H1 (cell line): ENCODE measurements around the gene BCAR1. TPM values are rescaled to one million over a fixed set of nuclear protein-coding genes. Genes with fewer than 3 reads are reported as not detected.
A peak's percentile ranks its signal among the peaks of the same experiment; 100 is the strongest.

Source experiments
- CTCF ChIA-PET: fragments of 300-600 bp; sonication (Branson Sonifier 250); formaldehyde crosslinking; loops from one replicate; lab custom pipeline; 2021; ENCODE audit not compliant: partially characterized antibody; lab: Charles Lee
- POLR2A ChIA-PET: fragments of 300-600 bp; sonication (Branson Sonifier 250); formaldehyde crosslinking; loops from one replicate; lab custom pipeline; 2021; ENCODE audit warnings: inconsistent platforms; ENCODE audit not compliant: partially characterized antibody; lab: Charles Lee
- DNase-seq, 2 experiments: peaks; one replicate each; pipeline versions ENCODE4 v3.0.0 to v3.0.0-alpha.2; 2010 to 2022; ENCODE audit warnings: low spot score in 2 of 2, low read depth in 1 of 2, mixed read lengths in 1 of 2
- FAIRE-seq: peaks from 2 replicates; lab custom pipeline; 2011; peaks lifted over from hg19 to GRCh38; lab: Jason Lieb, UNC
- H2AFZ ChIP-seq: 2 replicates; pipeline ENCODE4 v1.8.1; 2012; ENCODE audit warnings: low read length, inconsistent platforms
- H2AK5ac ChIP-seq: 2 replicates; pipeline ENCODE4 v1.6.1; 2013; ENCODE audit warnings: low read depth, low read length
- H2BK120ac ChIP-seq: replicated peaks from 2 replicates; pipeline ENCODE3; 2013; ENCODE audit warnings: low read depth, low read length, inconsistent platforms
- H2BK12ac ChIP-seq: 2 replicates; pipeline ENCODE4 v1.6.1; 2013; ENCODE audit warnings: low read depth, low read length
- H2BK15ac ChIP-seq: 2 replicates; pipeline ENCODE4 v1.6.1; 2013; ENCODE audit warnings: low read length
- H2BK20ac ChIP-seq: 2 replicates; pipeline ENCODE4 v1.6.1; 2013; ENCODE audit warnings: low read length
- H2BK5ac ChIP-seq: 2 replicates; pipeline ENCODE4 v1.6.1; 2013; ENCODE audit warnings: low read depth, low read length
- H3K14ac ChIP-seq: 2 replicates; pipeline ENCODE4 v1.6.1; 2013; ENCODE audit warnings: inconsistent platforms; ENCODE audit not compliant: insufficient read length
- H3K18ac ChIP-seq: 2 replicates; pipeline ENCODE4 v1.6.1; 2013; ENCODE audit warnings: low read length; ENCODE audit errors: extremely low read depth
- H3K23ac ChIP-seq: 2 replicates; pipeline ENCODE4 v1.6.1; 2013; ENCODE audit warnings: inconsistent platforms; ENCODE audit not compliant: insufficient read length
- H3K23me2 ChIP-seq: 2 replicates; pipeline ENCODE4 v1.6.1; 2013; ENCODE audit warnings: low read depth, low read length
- H3K27ac ChIP-seq: 2 replicates; pipeline ENCODE4 v1.6.1; 2011; ENCODE audit warnings: low read depth, low read length, inconsistent platforms
- H3K27me3 ChIP-seq, 4 experiments: replicated peaks in 1 of 4; 1 replicate in 1 of 4; 2 replicates in 3 of 4; pipeline versions ENCODE4 v1.6.1 to v1.8.1; 2011 to 2013; ENCODE audit warnings: low read length in 3 of 4, mild to moderate bottlenecking in 3 of 4, inconsistent platforms in 2 of 4, mixed read lengths in 2 of 4, moderate library complexity in 1 of 4; ENCODE audit not compliant: control insufficient read depth in 3 of 4, insufficient read depth in 3 of 4; ENCODE audit errors: extremely low read depth in 1 of 4
- H3K36me3 ChIP-seq, 4 experiments: 2 replicates each; pipeline versions ENCODE4 v1.6.1 to v1.8.1; 2011 to 2013; ENCODE audit warnings: mild to moderate bottlenecking in 4 of 4, low read length in 3 of 4, moderate library complexity in 2 of 4, control low read depth in 1 of 4, inconsistent platforms in 1 of 4; ENCODE audit not compliant: insufficient read depth in 4 of 4, control insufficient read depth in 2 of 4
- H3K4ac ChIP-seq: replicated peaks from 2 replicates; pipeline ENCODE3; 2013; ENCODE audit warnings: low read length, low read depth, mixed read lengths, inconsistent platforms; ENCODE audit not compliant: insufficient read length
- H3K4me1 ChIP-seq, 4 experiments: replicated peaks in 1 of 4; 1 replicate in 1 of 4; 2 replicates in 3 of 4; pipeline versions ENCODE4 v1.6.1 to v1.8.1; 2011 to 2013; ENCODE audit warnings: low read length in 3 of 4, inconsistent platforms in 2 of 4, mixed read lengths in 1 of 4; ENCODE audit not compliant: insufficient read depth in 4 of 4, control insufficient read depth in 3 of 4
- H3K4me2 ChIP-seq, 2 experiments: 2 replicates each; pipeline versions ENCODE4 v1.6.1 to v1.8.1; 2011 to 2013; ENCODE audit warnings: low read depth in 2 of 2, low read length in 2 of 2, control low read depth in 1 of 2, inconsistent platforms in 1 of 2, mild to moderate bottlenecking in 1 of 2; ENCODE audit not compliant: insufficient read depth in 1 of 2
- H3K4me3 ChIP-seq, 4 experiments: fragments of 200-600, 300-600 bp in 1 of 4; sonication (generic), shearing (Covaris generic), sonication (Bioruptor Twin) in 1 of 4; 2 replicates each; pipeline versions ENCODE4 v1.5.1 to v1.8.1; 2011 to 2016; ENCODE audit warnings: low read length in 4 of 4, low read depth in 3 of 4, control low read depth in 2 of 4, inconsistent platforms in 2 of 4, mild to moderate bottlenecking in 2 of 4, mixed read lengths in 1 of 4, moderate library complexity in 1 of 4; ENCODE audit not compliant: insufficient read depth in 2 of 4; ENCODE audit errors: extremely low read depth in 1 of 4
- H3K56ac ChIP-seq: replicated peaks from 2 replicates; pipeline ENCODE3; 2013; ENCODE audit warnings: low read depth, mild to moderate bottlenecking, mixed read lengths, low read length, inconsistent platforms; ENCODE audit not compliant: insufficient read length
- H3K79me1 ChIP-seq: 2 replicates; pipeline ENCODE4 v1.6.1; 2013; ENCODE audit warnings: low read depth, low read length, control low read depth
- H3K79me2 ChIP-seq, 2 experiments: 2 replicates each; pipeline versions ENCODE4 v1.6.1 to v1.8.1; 2012 to 2013; ENCODE audit warnings: low read length in 2 of 2, mild to moderate bottlenecking in 2 of 2, inconsistent platforms in 1 of 2; ENCODE audit not compliant: insufficient read depth in 2 of 2, control insufficient read depth in 1 of 2
- H3K9ac ChIP-seq, 4 experiments: replicated peaks in 1 of 4; 1 replicate in 1 of 4; 2 replicates in 3 of 4; pipeline versions ENCODE4 v1.6.1 to v1.8.1; 2011 to 2013; ENCODE audit warnings: low read depth in 3 of 4, low read length in 3 of 4, control low read depth in 2 of 4, mild to moderate bottlenecking in 2 of 4, moderate library complexity in 2 of 4, inconsistent platforms in 1 of 4; ENCODE audit errors: extremely low read depth in 1 of 4
- H3K9me3 ChIP-seq, 2 experiments: 2 replicates each; pipeline versions ENCODE4 v1.6.1 to v1.8.1; 2012 to 2013; ENCODE audit warnings: mild to moderate bottlenecking in 2 of 2, moderate library complexity in 2 of 2, control low read depth in 1 of 2, inconsistent platforms in 1 of 2, low read depth in 1 of 2, low read length in 1 of 2, mixed read lengths in 1 of 2; ENCODE audit not compliant: insufficient read depth in 2 of 2
- H4K20me1 ChIP-seq, 2 experiments: replicated peaks in 1 of 2; 2 replicates each; pipeline versions ENCODE3 to v1.8.1; 2011 to 2013; ENCODE audit warnings: inconsistent platforms in 2 of 2, low read length in 2 of 2, mild to moderate bottlenecking in 1 of 2; ENCODE audit not compliant: insufficient read depth in 2 of 2, control insufficient read depth in 1 of 2
- H4K5ac ChIP-seq: 2 replicates; pipeline ENCODE4 v1.6.1; 2013; ENCODE audit warnings: low read length, low read depth, mixed read lengths, inconsistent platforms; ENCODE audit not compliant: insufficient read length
- H4K8ac ChIP-seq: 2 replicates; pipeline ENCODE4 v1.8.0; 2013; ENCODE audit warnings: mild to moderate bottlenecking, moderate library complexity, low read length, inconsistent platforms; ENCODE audit not compliant: insufficient read depth; ENCODE audit errors: extremely low read depth
- H4K91ac ChIP-seq: replicated peaks from 2 replicates; pipeline ENCODE3; 2013; ENCODE audit warnings: low read length, mixed read lengths, inconsistent platforms; ENCODE audit not compliant: insufficient read length
- BACH1 ChIP-seq: IDR thresholded peaks from 2 replicates; pipeline ENCODE4 v1.6.1; 2012; ENCODE audit warnings: low read length, improper control_type of control experiment
- CBX8 ChIP-seq: fragments of 300-800, 300-1000 bp; sonication (generic); IDR thresholded peaks from 2 replicates; pipeline ENCODE4 v1.7.1; 2016; ENCODE audit warnings: low read depth, low read length, borderline replicate concordance
- CHD2 ChIP-seq: IDR thresholded peaks from 2 replicates; pipeline ENCODE4 v1.6.1; 2012; ENCODE audit warnings: low read length, improper control_type of control experiment
- CREB1 ChIP-seq: IDR thresholded peaks from 2 replicates; pipeline ENCODE4 v1.6.1; 2012; ENCODE audit warnings: inconsistent platforms
- CTCF ChIP-seq, 3 experiments: IDR thresholded peaks; 1 replicate in 2 of 3; 2 replicates in 1 of 3; pipeline versions ENCODE4 v1.5.1 to v1.6.1; 2011; ENCODE audit warnings: low read length in 3 of 3, mild to moderate bottlenecking in 3 of 3, inconsistent platforms in 2 of 3, low read depth in 1 of 3, moderate library complexity in 1 of 3; ENCODE audit not compliant: insufficient read depth in 1 of 3; ENCODE audit errors: control extremely low read depth in 1 of 3
- EGR1 ChIP-seq: IDR thresholded peaks from 2 replicates; pipeline ENCODE4 v1.6.1; 2011; ENCODE audit warnings: low read depth, low read length, borderline replicate concordance
- HDAC6 ChIP-seq: IDR thresholded peaks from one replicate; pipeline ENCODE4 v1.7.1; 2012; ENCODE audit warnings: low read depth, mild to moderate bottlenecking, inconsistent platforms, low read length, moderate library complexity
- POU5F1 ChIP-seq: IDR thresholded peaks from 2 replicates; pipeline ENCODE4 v1.6.1; 2011; ENCODE audit warnings: low read depth, mild to moderate bottlenecking, low read length, moderate library complexity
- WGBS, 2 experiments: shearing (Covaris generic) in 1 of 2; methylation state at CpG; one replicate each; pipeline versions ENCODE4 v1.1.6 to v1.1.7; 2013 to 2015; ENCODE audit warnings: low lambda C conversion rate in 2 of 2, mixed read lengths in 2 of 2, inconsistent platforms in 1 of 2, low coverage in 1 of 2, missing lambda C conversion rate in 1 of 2; ENCODE audit not compliant: insufficient replicate concordance in 2 of 2, insufficient coverage in 1 of 2, insufficient read length in 1 of 2; ENCODE audit errors: extremely low coverage in 1 of 2, missing lambda C conversion rate in 1 of 2; 5-methylcytosine and 5-hydroxymethylcytosine counted together
- polyA plus RNA-seq, 7 experiments: library from polyadenylated mRNA; depleted of rRNA in 3 of 7; stranded (reverse) in 5 of 7; unstranded in 2 of 7; fragments of >200 nt in 5 of 7; fragments of 200-250 nt in 2 of 7; gene quantifications; 1 replicate in 5 of 7; 2 replicates in 1 of 7; 4 replicates in 1 of 7; pipeline versions ENCODE4 v1.2.1 to v1.2.3, GENCODE V29; 2011 to 2013; ENCODE audit warnings: missing spikeins in 2 of 7, mixed read lengths in 2 of 7
- total RNA-seq: library from RNA; stranded (reverse); fragmentation: NEBNext Ultra II Directional; extraction: Animal tissue kit (Norgen Biotek cat#: 25700); gene quantifications from 2 replicates; pipeline ENCODE4 v1.2.1, GENCODE V29; 2021

The BCAR1 gene
- total and polyA plus RNA-seq, 2 of the 8 experiments (the other 6 are each of a cell fraction or from before 2014, with no cell fraction given), result 59.8 to 105 TPM

GRCh38 chr16:75262104-75262799 lies 10.8 kb upstream of the BCAR1 start:
- peaks cover 0 to 80% of the 10 kb centered on the region in 2 experiments; a peak in 2 of 4 replicates for H3K79me2 ChIP-seq
- H3K23me2 ChIP-seq, result peaks cover 11% of the 10 kb centered on the region; the same call in 1 of the 2 replicates
- CTCF ChIA-PET, result interaction anchor here (0.8 to 1.8 kb wide), 5 partner anchors 14 to 63 kb away, joined by 3 to 13 read pairs (median 4); no protein-coding TSS in a partner anchor
- H2AFZ ChIP-seq, result no peak overlapping the region
- no peak overlapping the region; a peak in 1 of 4 replicates for H3K4me2 ChIP-seq
- H4K5ac ChIP-seq, result no peak overlapping the region
- H2BK15ac ChIP-seq, result peak overlapping the region; percentile 29; the same call in 1 of the 2 replicates
- peak overlapping the region; percentile 40; the same call in 1 of the 2 replicates for H2AK5ac ChIP-seq
- POLR2A ChIA-PET, result interaction anchor here (1.1 to 9.2 kb wide), 4 partner anchors 9 to 35 kb away, joined by 3 to 158 read pairs (median 9); partner anchors contain the start of gene BCAR1
- H3K23ac ChIP-seq, result no peak overlapping the region
- H3K79me1 ChIP-seq, result peaks cover 33% of the 10 kb centered on the region
- DNase-seq (no peak), FAIRE-seq (no peak)
- 0 out of 7 replicates have a peak overlapping the region, but pooled peaks of 1 of the 4 experiments have one; percentile 14 for H3K9ac ChIP-seq
- no peak overlapping the region for H3K27ac ChIP-seq
- no peaks in the 10 kb centered on the region for H3K27me3 ChIP-seq
- WGBS, 2 experiments, result 92% methylated on average over 14 of the region's 14 CpGs; no CpG with 5 or more reads in 1 of the 2 experiments
- H3K36me3 ChIP-seq, result no peaks in the 10 kb centered on the region
- peaks cover 0 to 39% (median 28%) of the 10 kb centered on the region in 4 experiments; a peak in 6 of 7 replicates for H3K4me1 ChIP-seq
- H3K4ac ChIP-seq, result no peak overlapping the region
- peak overlapping the region; percentile 80; the same call in 1 of the 2 replicates for H2BK12ac ChIP-seq
- no peak overlapping the region for H2BK120ac ChIP-seq
- H3K4me3 ChIP-seq, result no peak overlapping the region
- H3K9me3 ChIP-seq, result no peaks in the 10 kb centered on the region
- H4K91ac ChIP-seq, result no peak overlapping the region
- H4K8ac ChIP-seq, result no peak overlapping the region
- no peak overlapping the region for H3K14ac ChIP-seq
- H2BK5ac ChIP-seq, result peak overlapping the region; percentile 78
- H3K18ac ChIP-seq, result no peak overlapping the region; the same call in 1 of the 2 replicates
- H3K56ac ChIP-seq, result no peak overlapping the region
- TF ChIP-seq CHD2 (no peak), BACH1 (no peak), CTCF (IDR thresholded peaks at IDR 0.05; ENCODE audit: control extremely low read depth in 1 of 3, insufficient read depth in 1 of 3, low read depth in 1 of 3, low read length in 3 of 3) (peak in 1 of 3 experiments; percentile 5; a peak in 1 of 4 replicates), POU5F1 (no peak), CREB1 (no peak), HDAC6 (no peak), CBX8 (no peak), EGR1 (no peak)
- H2BK20ac ChIP-seq, result no peak overlapping the region
- peaks cover 15 to 38% of the 10 kb centered on the region in 2 experiments for H4K20me1 ChIP-seq
